GM10847 (cell line): ENCODE measurements around the gene SCYGR4.
"Not testable (repeated sequence)": the region's sequence is repeated elsewhere in the genome, so short reads cannot be mapped to it uniquely, and the experiment has no call there.

Experiments
- POLR2A ChIP-seq: IDR thresholded peaks from 2 replicates; pipeline ENCODE4 v1.6.1; 2011; ENCODE audit not compliant: insufficient read length; ENCODE audit errors: extremely low read depth

SCYGR4 gene

DNA sequence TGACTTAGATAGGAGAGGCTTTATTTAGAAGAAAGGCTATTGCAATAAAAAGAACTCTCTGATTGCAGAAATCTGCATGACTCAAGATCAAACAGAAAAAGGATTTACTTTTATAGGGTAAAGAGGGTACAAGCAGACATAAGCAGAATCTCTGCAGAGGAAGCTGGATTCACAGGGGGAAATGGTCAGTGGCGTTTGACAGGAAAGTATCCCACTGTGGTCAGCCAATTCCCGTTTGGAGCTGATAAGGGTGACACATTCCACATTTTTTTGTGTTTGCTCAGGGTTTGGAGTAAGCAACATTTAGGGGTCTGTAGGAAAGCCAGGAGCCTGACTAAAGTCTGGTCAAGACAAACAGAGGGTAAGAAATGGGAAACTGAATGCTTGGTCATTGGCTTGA lies 25.4 kb downstream of the SCYGR4 start:
- no peak for TF ChIP-seq POLR2A

DNA sequence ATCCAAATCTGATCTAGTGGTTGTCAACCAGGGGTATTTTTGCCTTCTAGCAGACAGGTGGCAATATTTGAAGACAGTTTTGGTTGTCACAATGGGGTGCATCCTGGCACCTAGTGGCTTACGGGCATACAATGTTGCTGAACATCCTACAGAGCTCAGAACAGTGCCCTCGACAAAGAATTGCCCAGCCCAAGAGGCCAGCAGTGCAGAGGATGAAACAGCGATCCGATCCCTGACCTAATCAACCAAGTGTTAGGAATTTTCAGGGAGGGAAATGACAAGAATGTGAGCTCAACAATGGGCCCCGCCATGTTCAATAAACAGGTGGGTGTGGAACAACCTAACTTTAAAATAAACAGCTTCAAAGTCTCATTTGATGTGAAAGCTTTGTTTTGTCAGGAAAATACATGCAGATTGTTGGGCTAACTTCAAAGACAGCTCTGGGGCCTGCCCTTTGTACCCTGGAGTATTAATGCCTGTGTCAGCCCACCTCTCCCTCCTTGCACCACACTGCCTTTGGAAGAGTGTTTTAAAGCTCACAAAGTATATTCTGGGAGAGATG lies 26.8 kb downstream of the SCYGR4 start:
- TF ChIP-seq POLR2A, result no peak

- no peak for TF ChIP-seq POLR2A
These were observed 36.1 kb downstream of the SCYGR4 start for GRCh38 chr2:227653419-227653818.

GRCh38 chr2:227654426-227654825 lies 37.1 kb downstream of the SCYGR4 start:
- no peak for TF ChIP-seq POLR2A

DNA sequence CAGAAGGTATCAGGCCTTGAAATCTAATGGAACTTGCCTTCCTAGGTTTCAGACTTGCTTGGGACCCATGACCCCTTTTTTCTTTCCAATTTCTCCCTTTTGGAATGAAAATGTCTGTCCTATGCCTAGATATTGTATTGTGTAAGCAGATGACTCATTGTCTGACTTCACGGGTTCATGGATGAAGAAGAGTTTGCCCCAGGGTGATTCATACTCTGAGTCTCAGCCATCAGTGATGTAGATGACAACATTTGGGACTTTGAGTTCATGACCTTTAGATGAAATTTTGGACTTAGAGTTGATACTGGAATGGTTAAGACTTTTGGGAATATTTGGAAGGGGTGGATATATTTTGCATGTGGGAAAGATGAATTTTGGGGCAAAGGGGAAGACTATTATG lies 38.2 kb downstream of the SCYGR4 start:
- TF ChIP-seq POLR2A, result no peak

GRCh38 chr2:227657199-227657845 lies 40.0 kb downstream of the SCYGR4 start:
- TF ChIP-seq POLR2A, result no peak

DNA sequence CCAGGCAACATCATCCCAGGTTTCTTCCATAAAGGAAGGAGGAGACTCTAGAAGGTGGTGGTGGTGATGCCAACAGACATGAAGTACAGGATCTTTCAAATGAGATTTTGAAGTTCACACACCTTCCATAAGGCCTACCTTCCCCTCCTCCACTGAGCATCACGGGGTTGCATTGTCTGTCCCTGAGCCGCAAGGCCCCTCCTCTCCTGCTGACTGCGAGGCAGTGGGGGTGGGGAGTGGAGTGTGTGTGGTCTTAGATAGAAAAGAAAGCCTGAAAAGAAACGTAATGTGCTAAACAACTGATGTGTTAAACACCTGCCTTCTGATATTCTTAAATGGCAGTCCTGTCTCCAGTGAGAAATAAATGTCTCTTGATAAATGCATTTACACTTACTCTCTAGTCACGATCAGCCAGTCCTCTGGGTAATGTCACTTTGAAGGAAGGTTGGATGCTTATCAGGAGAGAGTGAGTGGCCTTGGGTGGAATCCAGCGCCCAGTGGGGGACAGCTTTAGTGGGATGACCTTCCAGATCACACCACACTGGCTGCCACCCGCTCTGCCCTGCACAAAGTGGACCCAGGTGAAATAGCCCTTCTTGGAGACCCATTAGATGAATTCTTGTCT lies 43.8 kb downstream of the SCYGR4 start:
- no peak for TF ChIP-seq POLR2A

- no peak for TF ChIP-seq POLR2A
These were observed 44.5 kb downstream of the SCYGR4 start for GRCh38 chr2:227661827-227662226.

GRCh38 chr2:227665189-227665940 lies 48.1 kb downstream of the SCYGR4 start:
- TF ChIP-seq POLR2A, result no peak

DNA sequence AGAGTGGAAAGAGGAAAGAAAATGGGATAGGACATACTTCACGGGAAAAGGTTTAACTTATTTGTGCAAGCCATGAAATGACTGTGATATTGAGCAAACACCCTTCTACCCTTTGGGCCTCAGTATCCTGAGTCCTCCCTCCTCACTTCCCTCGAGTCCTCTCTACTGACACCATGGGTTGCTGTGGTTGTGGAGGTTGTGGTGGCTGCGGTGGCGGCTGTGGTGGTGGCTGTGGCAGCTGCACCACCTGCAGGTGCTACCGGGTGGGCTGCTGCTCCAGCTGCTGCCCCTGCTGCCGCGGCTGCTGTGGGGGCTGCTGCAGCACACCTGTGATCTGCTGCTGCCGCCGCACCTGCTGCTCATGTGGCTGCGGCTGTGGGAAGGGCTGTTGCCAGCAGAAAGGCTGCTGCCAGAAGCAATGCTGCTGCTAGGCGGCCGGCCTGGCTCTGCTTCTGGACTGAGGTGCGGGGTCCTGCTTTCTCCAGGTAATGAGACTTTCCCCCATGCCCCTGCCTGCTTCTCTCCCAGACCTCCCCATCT lies 49.4 kb downstream of the SCYGR4 start, which contains the start of gene SCYGR5:
Gene SCYGR5, plus strand, starts transcription at position 174 of the 540 bp plus-strand sequence. Its CDS starts 0 bp downstream, at position 174.
- not testable (repeated sequence) for TF ChIP-seq POLR2A
